RPMI7951 (cell line): ENCODE measurements around the gene ATG2B. TPM values are rescaled to one million over a fixed set of nuclear protein-coding genes. Genes with fewer than 3 reads are reported as not detected.

Experiments
- DNase-seq: peaks from one replicate; pipeline ENCODE4 v3.0.0-alpha.2; 2012; ENCODE audit warnings: low read depth
- total RNA-seq: library from RNA; depleted of rRNA; stranded (reverse); fragments of >200 nt; shearing (Covaris generic); gene quantifications from 2 replicates; pipeline ENCODE4 v1.2.3, GENCODE V29; 2014

The ATG2B gene
- total RNA-seq, 1 experiment from 2014 or later, result 9.3 TPM

- DNase-seq, result no peak
Observed at GRCh38 chr14:96309896-96310330, 53.2 kb downstream of the ATG2B start.

GRCh38 chr14:96309133-96309895 lies 53.8 kb downstream of the ATG2B start:
- DNase-seq, result no peak

- DNase-seq, result no peak
Observed at GRCh38 chr14:96307434-96307833, 55.7 kb downstream of the ATG2B start.

- no peak for DNase-seq
Observed at GRCh38 chr14:96304956-96305355, 58.2 kb downstream of the ATG2B start.

GRCh38 chr14:96303981-96304380 lies 59.2 kb downstream of the ATG2B start:
- DNase-seq, result no peak

- DNase-seq, result no peak
Observed at GRCh38 chr14:96299441-96299840, 63.7 kb downstream of the ATG2B start.

GRCh38 chr14:96297997-96298515 lies 65.1 kb downstream of the ATG2B start:
- no peak for DNase-seq

- no peak for DNase-seq
Observed at GRCh38 chr14:96297000-96297399, 66.1 kb downstream of the ATG2B start.

GRCh38 chr14:96294246-96294645 lies 68.9 kb downstream of the ATG2B start:
- no peak for DNase-seq

- no peak for DNase-seq
Observed at GRCh38 chr14:96287856-96288255, 75.3 kb downstream of the ATG2B start.

- no peak for DNase-seq
Observed at GRCh38 chr14:96286251-96286650, 76.9 kb downstream of the ATG2B start.

GRCh38 chr14:96285667-96286066 lies 77.5 kb downstream of the ATG2B start:
- no peak for DNase-seq

GRCh38 chr14:96284430-96284829 lies 78.7 kb downstream of the ATG2B start:
- no peak for DNase-seq

- DNase-seq, result no peak
Observed at GRCh38 chr14:96284008-96284407, 79.1 kb downstream of the ATG2B start.

- no peak for DNase-seq
Observed at GRCh38 chr14:96281486-96281885, 81.7 kb downstream of the ATG2B start.

- no peak for DNase-seq
Observed at GRCh38 chr14:96280104-96280503, 83.0 kb downstream of the ATG2B start.

GRCh38 chr14:96279564-96279963 lies 83.6 kb downstream of the ATG2B start:
- no peak for DNase-seq

GRCh38 chr14:96277890-96278289 lies 85.3 kb downstream of the ATG2B start:
- no peak for DNase-seq

GRCh38 chr14:96275177-96276112 lies 87.7 kb downstream of the ATG2B start:
- DNase-seq, result peak; percentile 66

GRCh38 chr14:96274543-96274942 lies 88.6 kb downstream of the ATG2B start:
- peak; percentile 74 for DNase-seq

- no peak for DNase-seq
Observed at GRCh38 chr14:96274122-96274521, 89.0 kb downstream of the ATG2B start.

GRCh38 chr14:96273629-96274028 lies 89.5 kb downstream of the ATG2B start:
- no peak for DNase-seq
